Activated B cell treated with CpG ODN at 0.5 μM for 24 hours (primary cell): ENCODE measurements around the gene GALM. TPM values are rescaled to one million over a fixed set of nuclear protein-coding genes. Genes with fewer than 3 reads are reported as not detected.
"Not testable (repeated sequence)": the region's sequence is repeated elsewhere in the genome, so short reads cannot be mapped to it uniquely, and the experiment has no call there.

Experiments used
- ATAC-seq: fragments of 200-7000 bp; cut with Tn5 transposase; one replicate; pipeline ENCODE4 v1.10.0; 2021; ENCODE audit warnings: low read depth, mild to moderate bottlenecking, moderate library complexity
- CTCF ChIA-PET: fragments of 350-600 bp; sonication (Branson Sonifier 250); formaldehyde crosslinking; loops from one replicate; lab custom pipeline; 2021; ENCODE audit warnings: antibody characterized with exemption; lab: Charles Lee
- POLR2A ChIA-PET: fragments of 350-600 bp; sonication (Branson Sonifier 250); formaldehyde crosslinking; loops from one replicate; lab custom pipeline; 2021; ENCODE audit warnings: antibody characterized with exemption; lab: Charles Lee
- DNase-seq: peaks from one replicate; pipeline ENCODE4 v3.0.0; 2022
- H3K27ac Mint-ChIP-seq: one replicate; pipeline ENCODE4 v1.8.0; 2020; ENCODE audit warnings: mixed read lengths
- H3K27me3 Mint-ChIP-seq: one replicate; pipeline ENCODE4 v1.8.0; 2021; ENCODE audit warnings: mixed read lengths
- H3K36me3 Mint-ChIP-seq: one replicate; pipeline ENCODE4 v1.8.0; 2021; ENCODE audit warnings: low read depth, mixed read lengths
- H3K4me1 Mint-ChIP-seq: one replicate; pipeline ENCODE4 v1.8.0; 2021; ENCODE audit warnings: mixed read lengths
- H3K4me3 Mint-ChIP-seq: one replicate; pipeline ENCODE4 v1.8.0; 2020; ENCODE audit warnings: mild to moderate bottlenecking, mixed read lengths
- H3K9me3 Mint-ChIP-seq: one replicate; pipeline ENCODE4 v1.8.0; 2020; ENCODE audit warnings: mixed read lengths
- CTCF ChIP-seq: fragments of 200-600 bp; IDR thresholded peaks from one replicate; pipeline ENCODE4 v1.8.0; 2022; ENCODE audit warnings: antibody characterized with exemption, mild to moderate bottlenecking
- intact Hi-C: fragments of 100-400 bp; cut with micrococcal nuclease; formaldehyde crosslinking; loops from one replicate; pipeline ENCODE4 v1.15.1; 2024
- total RNA-seq: library from RNA; stranded (reverse); gene quantifications from 2 replicates; pipeline ENCODE4 v1.2.3, GENCODE V29; 2022

The GALM gene
- total RNA-seq, 1 donor from 2014 or later, result 5.4 TPM

GRCh38 chr2:38672445-38673391 is 6.8 kb downstream of the GALM start:
- no peak for TF ChIP-seq CTCF
- POLR2A ChIA-PET, result no interaction called here
- intact Hi-C loops, result no loop called here
- H3K4me3 Mint-ChIP-seq, result no peak overlapping the region
- CTCF ChIA-PET, result no interaction called here
- DNase-seq (no peak), ATAC-seq (no peak)
- H3K27me3 Mint-ChIP-seq, result no peaks in the 10 kb centered on the region
- H3K9me3 Mint-ChIP-seq, result no peaks in the 10 kb centered on the region
- H3K27ac Mint-ChIP-seq, result no peak overlapping the region
- H3K4me1 Mint-ChIP-seq, result peaks cover 5% of the 10 kb centered on the region
- peaks cover 22% of the 10 kb centered on the region for H3K36me3 Mint-ChIP-seq

GRCh38 chr2:38676681-38677080 is 10.8 kb downstream of the GALM start:
- POLR2A ChIA-PET, result no interaction called here
- intact Hi-C loops, result no loop called here
- Mint-ChIP-seq H3K36me3 (peaks cover 54% of the 10 kb centered on the region), H3K27me3 (no peaks in the 10 kb centered on the region), H3K9me3 (no peaks in the 10 kb centered on the region), H3K27ac (no peak overlapping the region), H3K4me3 (no peak overlapping the region), H3K4me1 (no peaks in the 10 kb centered on the region)
- DNase-seq, result no peak
- TF ChIP-seq CTCF, result no peak
- no peak for ATAC-seq
- CTCF ChIA-PET, result no interaction called here

GRCh38 chr2:38680868-38681267 is 15.0 kb downstream of the GALM start:
- H3K27ac Mint-ChIP-seq, DNase-seq, H3K27me3 Mint-ChIP-seq, intact Hi-C loops, H3K9me3 Mint-ChIP-seq, ATAC-seq, H3K4me3 Mint-ChIP-seq, H3K4me1 Mint-ChIP-seq: not testable (repeated sequence)
- POLR2A ChIA-PET, result interaction anchor here (0.6 kb wide), 1 partner anchor 46 kb away, joined by 4 read pairs; no protein-coding TSS in a partner anchor
- peaks cover 76% of the 10 kb centered on the region for H3K36me3 Mint-ChIP-seq
- CTCF ChIA-PET, result interaction anchor here (0.5 kb wide), 1 partner anchor 50 kb away, joined by 3 read pairs; no protein-coding TSS in a partner anchor

- ChIA-PET POLR2A (interaction anchor here (0.6 kb wide), 1 partner anchor 9 kb away, joined by 5 read pairs; no protein-coding TSS in a partner anchor), CTCF (no interaction called here)
- no peak overlapping the region for H3K27ac Mint-ChIP-seq
- no peak for TF ChIP-seq CTCF
- peaks cover 72% of the 10 kb centered on the region for H3K36me3 Mint-ChIP-seq
- no peaks in the 10 kb centered on the region for H3K9me3 Mint-ChIP-seq
- no peaks in the 10 kb centered on the region for H3K4me1 Mint-ChIP-seq
- ATAC-seq (no peak), DNase-seq (no peak)
- H3K4me3 Mint-ChIP-seq, result no peak overlapping the region
- intact Hi-C loops, result no loop called here
- H3K27me3 Mint-ChIP-seq, result no peaks in the 10 kb centered on the region
These were observed 16.2 kb downstream of the GALM start for GRCh38 chr2:38682008-38682575.

GRCh38 chr2:38682620-38683019 is 16.7 kb downstream of the GALM start:
- H3K9me3 Mint-ChIP-seq, H3K27me3 Mint-ChIP-seq, intact Hi-C loops, CTCF ChIA-PET, H3K27ac Mint-ChIP-seq, H3K4me1 Mint-ChIP-seq, DNase-seq, H3K4me3 Mint-ChIP-seq, ATAC-seq: not testable (repeated sequence)
- POLR2A ChIA-PET, result interaction anchor here (0.6 kb wide), 1 partner anchor 9 kb away, joined by 5 read pairs; no protein-coding TSS in a partner anchor
- peaks cover 70% of the 10 kb centered on the region for H3K36me3 Mint-ChIP-seq

GRCh38 chr2:38683766-38684165 is 17.9 kb downstream of the GALM start:
- ChIA-PET CTCF (interaction anchor here (1.2 kb wide), 1 partner anchor 102 kb away, joined by 3 read pairs; no protein-coding TSS in a partner anchor), POLR2A (no interaction called here)
- intact Hi-C loops, result no loop called here
- no peaks in the 10 kb centered on the region for H3K27me3 Mint-ChIP-seq
- H3K4me1 Mint-ChIP-seq, result no peaks in the 10 kb centered on the region
- no peak overlapping the region for H3K4me3 Mint-ChIP-seq
- no peaks in the 10 kb centered on the region for H3K9me3 Mint-ChIP-seq
- H3K27ac Mint-ChIP-seq, result no peak overlapping the region
- ATAC-seq (no peak), DNase-seq (no peak)
- TF ChIP-seq CTCF, result no peak
- peaks cover 65% of the 10 kb centered on the region for H3K36me3 Mint-ChIP-seq
